SK-N-SH (cell line): ENCODE results near the gene ADGRD2. TPM values are rescaled to one million over a fixed set of nuclear protein-coding genes. Genes with fewer than 3 reads are reported as not detected.

Source experiments
- CTCF ChIA-PET: fragments of 300-600, 350-600 bp; formaldehyde crosslinking; extraction: SDS; loops from one replicate; lab custom pipeline; 2021; lab: Yijun Ruan, JAX
- POLR2A ChIA-PET: fragments of 350-600 bp; sonication (Branson Sonifier 250); formaldehyde crosslinking; extraction: SDS; loops from one replicate; lab custom pipeline; 2020; ENCODE audit warnings: antibody characterized with exemption, inconsistent platforms; lab: Yijun Ruan, JAX
- DNase-seq: peaks from one replicate; pipeline ENCODE4 v3.0.0; 2012
- H2AFZ ChIP-seq: fragments of 200-600 bp; sonication (generic); 2 replicates; pipeline ENCODE4 v1.8.1; 2016; ENCODE audit warnings: antibody characterized with exemption, mild to moderate bottlenecking, low read depth
- H3F3A ChIP-seq: fragments of 200-600 bp; sonication (generic); replicated peaks from 2 replicates; pipeline ENCODE3; 2016; ENCODE audit warnings: antibody characterized with exemption, mild to moderate bottlenecking; ENCODE audit not compliant: insufficient read depth
- H3K27ac ChIP-seq, 2 experiments: fragments of 200-500 bp in 1 of 2; fragments of 200-600 bp in 1 of 2; sonication (Bioruptor generic) in 1 of 2; sonication (generic), shearing (Covaris generic) in 1 of 2; 2 replicates each; pipeline versions ENCODE4 v1.5.1 to v1.6.1; 2014 to 2016; ENCODE audit warnings: low read depth in 2 of 2, inconsistent platforms in 1 of 2, low read length in 1 of 2, mild to moderate bottlenecking in 1 of 2, mixed read lengths in 1 of 2
- H3K27me3 ChIP-seq: fragments of 200-600 bp; sonication (generic), shearing (Covaris generic); 2 replicates; pipeline ENCODE4 v1.6.1; 2016; ENCODE audit warnings: mixed run types; ENCODE audit not compliant: insufficient read depth
- H3K36me3 ChIP-seq, 2 experiments: fragments of 200-500 bp in 1 of 2; fragments of 200-600 bp in 1 of 2; sonication (Bioruptor generic) in 1 of 2; sonication (generic) in 1 of 2; replicated peaks in 1 of 2; 2 replicates each; pipeline versions ENCODE3 to v1.5.1; 2014 to 2016; ENCODE audit warnings: low read length in 1 of 2, mild to moderate bottlenecking in 1 of 2; ENCODE audit not compliant: insufficient read depth in 2 of 2, control insufficient read depth in 1 of 2
- H3K4me1 ChIP-seq, 2 experiments: fragments of 200-500 bp in 1 of 2; fragments of 200-600 bp in 1 of 2; sonication (Bioruptor generic) in 1 of 2; sonication (generic), shearing (Covaris generic) in 1 of 2; 2 replicates each; pipeline versions ENCODE4 v1.5.1 to v1.6.1; 2014 to 2016; ENCODE audit warnings: low read depth in 1 of 2, low read length in 1 of 2, mixed run types in 1 of 2; ENCODE audit not compliant: insufficient read depth in 2 of 2, control insufficient read depth in 1 of 2
- H3K4me2 ChIP-seq: fragments of 200-600 bp; sonication (generic), shearing (Covaris generic); 2 replicates; pipeline ENCODE4 v1.6.1; 2017; ENCODE audit warnings: mixed run types
- H3K4me3 ChIP-seq, 2 experiments: fragments of 200-500 bp in 1 of 2; fragments of 200-600 bp in 1 of 2; sonication (Bioruptor generic) in 1 of 2; sonication (generic), shearing (Covaris generic) in 1 of 2; 2 replicates each; pipeline versions ENCODE4 v1.5.1 to v1.8.1; 2014 to 2016; ENCODE audit warnings: low read depth in 2 of 2, inconsistent platforms in 1 of 2, low read length in 1 of 2, mild to moderate bottlenecking in 1 of 2, mixed read lengths in 1 of 2, moderate library complexity in 1 of 2
- H3K79me2 ChIP-seq: fragments of 200-600 bp; sonication (generic); 2 replicates; pipeline ENCODE4 v1.8.1; 2017; ENCODE audit warnings: mild to moderate bottlenecking; ENCODE audit not compliant: insufficient read depth
- H3K9ac ChIP-seq: fragments of 200-600 bp; sonication (generic); 2 replicates; pipeline ENCODE4 v1.6.1; 2017; ENCODE audit warnings: mixed run types
- H3K9me2 ChIP-seq: fragments of 200-600 bp; sonication (generic); 2 replicates; pipeline ENCODE4 v1.6.1; 2017; ENCODE audit warnings: mixed run types
- H3K9me3 ChIP-seq: fragments of 200-600 bp; sonication (generic); 2 replicates; pipeline ENCODE4 v1.6.1; 2017; ENCODE audit warnings: mixed run types, mild to moderate bottlenecking, moderate library complexity
- H4K20me1 ChIP-seq: fragments of 200-600 bp; sonication (generic); 2 replicates; pipeline ENCODE4 v1.6.1; 2017; ENCODE audit warnings: mild to moderate bottlenecking, mixed run types; ENCODE audit not compliant: insufficient read depth
- CHD2 ChIP-seq: fragments of 150-350 bp; IDR thresholded peaks from 2 replicates; pipeline ENCODE4 v1.6.1; 2018; ENCODE audit warnings: low read length; ENCODE audit not compliant: partially characterized antibody
- EP300 ChIP-seq, 2 experiments: IDR thresholded peaks; 2 replicates each; pipeline versions ENCODE4 v1.4.0 to v1.6.1; 2012; ENCODE audit warnings: borderline replicate concordance in 1 of 2, low read depth in 1 of 2, low read length in 1 of 2
- EZH2phosphoT487 ChIP-seq: fragments of 200-600 bp; sonication (generic); IDR thresholded peaks from 2 replicates; pipeline ENCODE4 v1.6.1; 2017; ENCODE audit warnings: low read depth, mixed run types, mild to moderate bottlenecking, antibody characterized with exemption, moderate library complexity, borderline replicate concordance
- FOSL2 ChIP-seq: IDR thresholded peaks from 2 replicates; pipeline ENCODE4 v1.4.0; 2012; ENCODE audit warnings: low read depth, mild to moderate bottlenecking, moderate library complexity, borderline replicate concordance
- FOXJ3 ChIP-seq: sonication (generic); formaldehyde crosslinking; IDR thresholded peaks from 2 replicates; pipeline ENCODE4 v1.5.1; 2020; ENCODE audit warnings: mild to moderate bottlenecking, missing genetic modification reagents
- GATA2 ChIP-seq: sonication (generic); formaldehyde crosslinking; IDR thresholded peaks from 2 replicates; pipeline ENCODE4 v1.5.0; 2020; ENCODE audit warnings: mild to moderate bottlenecking, missing genetic modification reagents
- MXI1 ChIP-seq: IDR thresholded peaks from 2 replicates; pipeline ENCODE4 v1.6.1; 2012; ENCODE audit warnings: mild to moderate bottlenecking, low read depth, low read length, improper control_type of control experiment
- PBX3 ChIP-seq: IDR thresholded peaks from 2 replicates; pipeline ENCODE4; 2012
- POLR2AphosphoS5 ChIP-seq: IDR thresholded peaks from 2 replicates; pipeline ENCODE4 v1.6.1; 2012; ENCODE audit warnings: low read depth, low read length
- SIN3A ChIP-seq: IDR thresholded peaks from 2 replicates; pipeline ENCODE4 v1.6.1; 2012; ENCODE audit warnings: low read depth, mild to moderate bottlenecking, low read length, moderate library complexity, borderline replicate concordance
- SMC3 ChIP-seq: IDR thresholded peaks from 2 replicates; pipeline ENCODE4 v1.6.1; 2012; ENCODE audit warnings: low read depth, low read length, improper control_type of control experiment
- TEAD4 ChIP-seq: IDR thresholded peaks from 2 replicates; pipeline ENCODE4 v1.4.0; 2012; ENCODE audit warnings: mild to moderate bottlenecking, borderline replicate concordance; ENCODE audit not compliant: insufficient read depth
- WGBS: methylation state at CpG from one replicate; pipeline ENCODE4 v1.1.6; 2017; ENCODE audit warnings: low lambda C conversion rate; 5-methylcytosine and 5-hydroxymethylcytosine counted together
- polyA plus RNA-seq, 3 experiments: library from polyadenylated mRNA; depleted of rRNA; stranded (reverse); fragments of >200 nt; gene quantifications; 2 replicates each; pipeline ENCODE4 v1.2.3, GENCODE V29; 2012
- TF ChIP-seq, protein P1 (sequence below): fragments of 150-350 bp; IDR thresholded peaks from 2 replicates; pipeline ENCODE4 v1.6.1; 2016; ENCODE audit warnings: mild to moderate bottlenecking, low read depth, low read length
- TF ChIP-seq, protein P2 (sequence below): IDR thresholded peaks from 2 replicates; pipeline ENCODE4 v1.6.1; 2012; ENCODE audit warnings: mild to moderate bottlenecking, low read depth, low read length, moderate library complexity

ADGRD2 gene
- polyA plus RNA-seq, 1 of the 3 experiments (the other 2 are of a cell fraction) = 0.05 TPM

DNA sequence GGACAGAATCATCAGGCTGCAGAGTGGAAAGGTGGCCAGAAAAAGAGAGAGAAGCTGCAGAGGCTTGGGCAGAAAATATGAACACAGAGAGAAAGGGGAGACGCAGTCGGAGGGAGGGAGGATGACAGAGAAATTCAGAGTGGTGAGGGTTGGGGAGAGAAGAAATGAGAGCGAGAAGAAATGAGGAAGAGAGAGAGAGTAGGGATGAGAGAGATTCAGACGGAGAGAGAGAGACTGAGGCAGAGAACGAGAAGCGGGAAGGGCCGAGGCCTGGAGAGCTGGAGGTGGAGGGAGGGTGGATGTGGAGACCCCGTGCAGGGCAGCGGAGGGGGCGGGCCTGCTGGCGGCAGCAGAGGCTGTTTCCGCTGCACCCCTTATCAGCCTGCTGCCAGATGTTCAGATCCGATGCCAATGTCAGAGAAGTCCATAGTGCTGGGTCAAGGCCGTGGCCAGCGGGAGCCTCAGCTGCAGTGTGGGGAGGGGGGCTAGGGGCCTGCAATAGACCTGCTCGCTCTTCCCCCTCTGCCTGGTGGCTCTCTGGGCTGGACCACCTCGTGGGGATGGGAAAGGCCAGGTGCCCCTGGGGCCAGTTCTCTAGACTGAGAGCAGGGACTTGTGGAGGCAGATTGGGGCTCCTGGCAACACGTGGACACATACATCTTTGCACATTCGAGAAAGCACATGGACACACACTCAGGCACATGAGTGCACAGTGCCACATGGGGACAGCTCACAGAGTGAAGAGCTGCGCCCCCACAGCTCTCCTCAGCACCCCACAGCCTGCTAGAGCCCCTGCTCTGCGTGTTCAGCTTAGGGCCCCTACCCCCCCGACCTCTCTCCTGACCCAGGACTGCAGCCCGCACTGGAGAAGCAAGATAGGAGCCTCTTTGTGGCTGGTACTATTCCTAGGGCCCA, 61.9 kb downstream of the ADGRD2 start:
- Histone ChIP-seq H3K9ac (no peak overlapping the region), H3K4me1 (peaks cover 0 to 31% of the 10 kb centered on the region in 2 experiments; a peak in 2 of 4 replicates), H3K9me3 (no peaks in the 10 kb centered on the region), H3K4me3 (no peak overlapping the region), H2AFZ (no peak overlapping the region), H3K36me3 (no peaks in the 10 kb centered on the region), H3K27ac (peak overlapping the region in 1 of 2 experiments; percentile 61; a peak in 2 of 4 replicates), H3K79me2 (no peaks in the 10 kb centered on the region), H3K4me2 (no peak overlapping the region), H4K20me1 (no peaks in the 10 kb centered on the region), H3K9me2 (no peaks in the 10 kb centered on the region), H3K27me3 (no peaks in the 10 kb centered on the region), H3F3A (no peaks in the 10 kb centered on the region)
- peak; percentile 96 for DNase-seq
- 70% methylated on average over 14 of the region's 23 CpGs for WGBS
- POLR2A ChIA-PET = interaction anchor here (0.9 to 2.2 kb wide), 2 partner anchors 15 to 25 kb away, joined by 3 to 6 read pairs; no protein-coding TSS in a partner anchor
- CTCF ChIA-PET = interaction anchor here (0.6 to 5.0 kb wide), 14 partner anchors 11 to 121 kb away, joined by 3 to 21 read pairs (median 3); no protein-coding TSS in a partner anchor
- TF ChIP-seq GATA2 (CRISPR knock-in tag) (peak; percentile 88), EP300 (IDR thresholded peaks at IDR 0.05; ENCODE audit: borderline replicate concordance in 1 of 2, low read depth in 1 of 2, low read length in 1 of 2) (peak in 1 of 2 experiments; percentile 43; a peak in 1 of 4 replicates), EZH2phosphoT487 (no peak), SMC3 (no peak), CHD2 (peak; percentile 44), MXI1 (peak; percentile 86)
- TF ChIP-seq, protein P1, sequence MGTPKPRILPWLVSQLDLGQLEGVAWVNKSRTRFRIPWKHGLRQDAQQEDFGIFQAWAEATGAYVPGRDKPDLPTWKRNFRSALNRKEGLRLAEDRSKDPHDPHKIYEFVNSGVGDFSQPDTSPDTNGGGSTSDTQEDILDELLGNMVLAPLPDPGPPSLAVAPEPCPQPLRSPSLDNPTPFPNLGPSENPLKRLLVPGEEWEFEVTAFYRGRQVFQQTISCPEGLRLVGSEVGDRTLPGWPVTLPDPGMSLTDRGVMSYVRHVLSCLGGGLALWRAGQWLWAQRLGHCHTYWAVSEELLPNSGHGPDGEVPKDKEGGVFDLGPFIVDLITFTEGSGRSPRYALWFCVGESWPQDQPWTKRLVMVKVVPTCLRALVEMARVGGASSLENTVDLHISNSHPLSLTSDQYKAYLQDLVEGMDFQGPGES = no peak

DNA sequence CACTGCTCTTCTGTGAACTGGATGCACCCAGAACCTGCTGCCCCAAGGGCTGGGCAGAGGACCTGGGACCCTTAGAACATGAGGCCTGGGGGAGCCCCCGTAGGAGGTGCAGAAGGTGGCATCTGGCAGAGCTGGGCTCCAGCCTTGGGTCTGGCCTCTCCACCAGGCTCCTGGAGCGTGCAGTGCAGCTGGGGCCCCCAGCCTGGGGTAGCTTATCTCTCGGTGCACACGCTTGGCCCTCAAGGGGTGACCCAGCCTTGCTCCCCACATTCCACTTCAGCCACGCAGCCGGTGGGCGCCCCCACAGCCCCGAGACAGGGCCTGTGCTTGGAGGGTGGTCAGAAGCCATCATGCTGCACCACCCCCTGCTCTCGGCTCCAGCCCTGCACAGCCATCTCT, 62.6 kb downstream of the ADGRD2 start:
- ChIA-PET POLR2A (interaction anchor here (2.2 kb wide), 1 partner anchor 14 kb away, joined by 6 read pairs; no protein-coding TSS in a partner anchor), CTCF (interaction anchor here (0.7 to 5.0 kb wide), 8 partner anchors 11 to 122 kb away, joined by 3 to 21 read pairs (median 6); no protein-coding TSS in a partner anchor)
- no peaks in the 10 kb centered on the region for H4K20me1 ChIP-seq

More for the DNA sequence above, 62.6 kb downstream of the ADGRD2 start:
- Histone ChIP-seq H3K4me3 (no peak overlapping the region), H3K79me2 (no peaks in the 10 kb centered on the region), H2AFZ (no peak overlapping the region), H3K9me2 (no peaks in the 10 kb centered on the region), H3K36me3 (no peaks in the 10 kb centered on the region), H3K9me3 (no peaks in the 10 kb centered on the region), H3K27me3 (no peaks in the 10 kb centered on the region), H3K9ac (no peak overlapping the region), H3F3A (no peaks in the 10 kb centered on the region), H3K4me1 (peaks cover 0 to 31% of the 10 kb centered on the region in 2 experiments; a peak in 2 of 4 replicates), H3K27ac (peak overlapping the region in 1 of 2 experiments; percentile 61; a peak in 2 of 4 replicates), H3K4me2 (no peak overlapping the region)
- 95% methylated on average over 2 of the region's 9 CpGs for WGBS
- DNase-seq = no peak
- TF ChIP-seq PBX3 (no peak), FOXJ3 (CRISPR knock-in tag) (no peak), SMC3 (no peak), POLR2AphosphoS5 (no peak), EP300 (IDR thresholded peaks at IDR 0.05; ENCODE audit: borderline replicate concordance in 1 of 2, low read depth in 1 of 2, low read length in 1 of 2) (no peak), TEAD4 (no peak), FOSL2 (no peak), GATA2 (CRISPR knock-in tag) (no peak), SIN3A (no peak)
- TF ChIP-seq, protein P2, sequence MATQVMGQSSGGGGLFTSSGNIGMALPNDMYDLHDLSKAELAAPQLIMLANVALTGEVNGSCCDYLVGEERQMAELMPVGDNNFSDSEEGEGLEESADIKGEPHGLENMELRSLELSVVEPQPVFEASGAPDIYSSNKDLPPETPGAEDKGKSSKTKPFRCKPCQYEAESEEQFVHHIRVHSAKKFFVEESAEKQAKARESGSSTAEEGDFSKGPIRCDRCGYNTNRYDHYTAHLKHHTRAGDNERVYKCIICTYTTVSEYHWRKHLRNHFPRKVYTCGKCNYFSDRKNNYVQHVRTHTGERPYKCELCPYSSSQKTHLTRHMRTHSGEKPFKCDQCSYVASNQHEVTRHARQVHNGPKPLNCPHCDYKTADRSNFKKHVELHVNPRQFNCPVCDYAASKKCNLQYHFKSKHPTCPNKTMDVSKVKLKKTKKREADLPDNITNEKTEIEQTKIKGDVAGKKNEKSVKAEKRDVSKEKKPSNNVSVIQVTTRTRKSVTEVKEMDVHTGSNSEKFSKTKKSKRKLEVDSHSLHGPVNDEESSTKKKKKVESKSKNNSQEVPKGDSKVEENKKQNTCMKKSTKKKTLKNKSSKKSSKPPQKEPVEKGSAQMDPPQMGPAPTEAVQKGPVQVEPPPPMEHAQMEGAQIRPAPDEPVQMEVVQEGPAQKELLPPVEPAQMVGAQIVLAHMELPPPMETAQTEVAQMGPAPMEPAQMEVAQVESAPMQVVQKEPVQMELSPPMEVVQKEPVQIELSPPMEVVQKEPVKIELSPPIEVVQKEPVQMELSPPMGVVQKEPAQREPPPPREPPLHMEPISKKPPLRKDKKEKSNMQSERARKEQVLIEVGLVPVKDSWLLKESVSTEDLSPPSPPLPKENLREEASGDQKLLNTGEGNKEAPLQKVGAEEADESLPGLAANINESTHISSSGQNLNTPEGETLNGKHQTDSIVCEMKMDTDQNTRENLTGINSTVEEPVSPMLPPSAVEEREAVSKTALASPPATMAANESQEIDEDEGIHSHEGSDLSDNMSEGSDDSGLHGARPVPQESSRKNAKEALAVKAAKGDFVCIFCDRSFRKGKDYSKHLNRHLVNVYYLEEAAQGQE = no peak
